K562 (cell line): ENCODE results near the gene FAM200B. TPM values are rescaled to one million over a fixed set of nuclear protein-coding genes. Genes with fewer than 3 reads are reported as not detected.

Source experiments
- ADNP ChIP-seq: fragments of 200-800 bp; sonication (Bioruptor generic); IDR thresholded peaks from 2 replicates; pipeline ENCODE4 v1.6.1; 2016; ENCODE audit warnings: missing genetic modification characterization, missing compliant biosample characterization
- ARID3B ChIP-seq: fragments of 250-450 bp; sonication (Bioruptor Pico); IDR thresholded peaks from 2 replicates; pipeline ENCODE4 v1.4.0; 2020; ENCODE audit warnings: borderline replicate concordance
- BRF1 ChIP-seq: IDR thresholded peaks from 3 replicates; pipeline ENCODE4 v1.6.1; 2011; ENCODE audit warnings: borderline replicate concordance, mild to moderate bottlenecking; ENCODE audit not compliant: insufficient read length; ENCODE audit errors: extremely low read depth
- DNMT1 ChIP-seq: fragments of 450-650 bp; IDR thresholded peaks from 2 replicates; pipeline ENCODE4 v1.6.1; 2016; ENCODE audit warnings: antibody characterized with exemption, mild to moderate bottlenecking
- FOXP1 ChIP-seq: sonication (generic); formaldehyde crosslinking; IDR thresholded peaks from 2 replicates; pipeline ENCODE4 v1.8.0; 2022; ENCODE audit warnings: mild to moderate bottlenecking, missing genetic modification reagents
- ID3 ChIP-seq, 2 experiments: fragments of 250-450 bp in 1 of 2; fragments of 450-650 bp in 1 of 2; sonication (Bioruptor Pico) in 1 of 2; IDR thresholded peaks; 2 replicates each; pipeline versions ENCODE4 v1.6.1 to v1.8.0; 2016 to 2021; ENCODE audit warnings: mild to moderate bottlenecking in 2 of 2, moderate library complexity in 2 of 2, missing compliant biosample characterization in 1 of 2, missing genetic modification characterization in 1 of 2
- KAT8 ChIP-seq: fragments of 450-650 bp; IDR thresholded peaks from 2 replicates; pipeline ENCODE4 v1.6.1; 2016; ENCODE audit warnings: low read depth, mild to moderate bottlenecking
- PPARD ChIP-seq: fragments of 250-450 bp; sonication (Bioruptor Pico); IDR thresholded peaks from 2 replicates; pipeline ENCODE4 v1.8.0; 2022; ENCODE audit warnings: inconsistent platforms, mild to moderate bottlenecking, moderate library complexity
- RBBP5 ChIP-seq: fragments of 200-600 bp; sonication (generic); IDR thresholded peaks from 2 replicates; pipeline ENCODE4 v1.6.1; 2012; ENCODE audit warnings: borderline replicate concordance, mild to moderate bottlenecking, low read length, control low read depth, inconsistent platforms; ENCODE audit not compliant: insufficient read depth, poor library complexity, severe bottlenecking
- SAP30 ChIP-seq: fragments of 200-600 bp; sonication (generic); IDR thresholded peaks from 2 replicates; pipeline ENCODE4 v1.6.1; 2012; ENCODE audit warnings: borderline replicate concordance, low read depth, mild to moderate bottlenecking, moderate library complexity, low read length, control low read depth, inconsistent platforms; ENCODE audit not compliant: insufficient read depth, poor library complexity, severe bottlenecking
- SIRT6 ChIP-seq: IDR thresholded peaks from one replicate; pipeline ENCODE4 v1.6.1; 2012; ENCODE audit warnings: low read depth, mild to moderate bottlenecking, control low read depth, inconsistent platforms, low read length, moderate library complexity
- SMARCA4 ChIP-seq: fragments of 450-650 bp; IDR thresholded peaks from 2 replicates; pipeline ENCODE4 v1.6.1; 2016
- STAT5A ChIP-seq: IDR thresholded peaks from 2 replicates; pipeline ENCODE4 v1.6.1; 2012; ENCODE audit warnings: low read length, inconsistent platforms, borderline replicate concordance
- SUPT5H ChIP-seq: fragments of 450-650 bp; IDR thresholded peaks from 2 replicates; pipeline ENCODE4 v1.6.1; 2016
- TEAD4 ChIP-seq, 2 experiments: sonication (generic) in 1 of 2; formaldehyde crosslinking in 1 of 2; IDR thresholded peaks; 2 replicates each; pipeline versions ENCODE4 v1.6.1 to v1.8.0; 2012 to 2022; ENCODE audit warnings: borderline replicate concordance in 1 of 2, inconsistent platforms in 1 of 2, low read length in 1 of 2, mild to moderate bottlenecking in 1 of 2, missing genetic modification reagents in 1 of 2
- ZBTB8A ChIP-seq: fragments of 450-650 bp; IDR thresholded peaks from 2 replicates; pipeline ENCODE4 v1.6.1; 2018; ENCODE audit warnings: mild to moderate bottlenecking, moderate library complexity; ENCODE audit not compliant: partially characterized antibody
- ZNF23 ChIP-seq: fragments of 250-450 bp; sonication (Bioruptor Pico); IDR thresholded peaks from 2 replicates; pipeline ENCODE4 v1.4.0; 2020; ENCODE audit warnings: mild to moderate bottlenecking
- ZNF583 ChIP-seq: fragments of 250-450 bp; sonication (Bioruptor Pico); IDR thresholded peaks from 2 replicates; pipeline ENCODE4 v1.4.0; 2020
- ZNF77 ChIP-seq: fragments of 250-450 bp; sonication (Bioruptor Pico); IDR thresholded peaks from 2 replicates; pipeline ENCODE4 v1.5.0; 2020
- polyA plus RNA-seq, 8 experiments: library from polyadenylated mRNA; depleted of rRNA in 4 of 8; stranded (reverse) in 5 of 8; unstranded in 3 of 8; fragments of >200 nt; fragmentation: Nextera tagmentation in 2 of 8; fragmentation: Illumina TruSeq in 1 of 8; extraction: Ambion mirVana in 2 of 8; extraction: Trizol in 1 of 8; gene quantifications; 2 replicates each; pipeline versions ENCODE4 v1.2.1 to v1.2.3, GENCODE V29; 2011 to 2014; ENCODE audit warnings: inconsistent platforms in 1 of 8, missing spikeins in 1 of 8
- total RNA-seq, 7 experiments: library from RNA; depleted of rRNA in 6 of 7; stranded (reverse); fragments of >200 nt in 6 of 7; fragmentation: Illumina TruSeq in 2 of 7; extraction: Trizol in 2 of 7; gene quantifications; 2 replicates each; pipeline versions ENCODE4 v1.2.1 to v1.2.3, GENCODE V29; 2011 to 2021; ENCODE audit warnings: low replicate concordance in 1 of 7

FAM200B gene
- total and polyA plus RNA-seq, 9 of the 15 experiments (the other 6 are each of a cell fraction or from before 2014, with no cell fraction given) = 17.4 to 48.0 (median 25.5) TPM

- TF ChIP-seq SIRT6 = no peak
- peak; percentile 93 for TF ChIP-seq SUPT5H
- TF ChIP-seq FOXP1 = 0 out of 2 replicates have a peak, but pooled peaks have one; percentile 65
- TF ChIP-seq ADNP (tag) = no peak
- TF ChIP-seq PPARD = no peak
- TF ChIP-seq DNMT1 = no peak
- TF ChIP-seq ZBTB8A = no peak
- no peak for TF ChIP-seq ZNF77
- TF ChIP-seq SMARCA4 = no peak; the same call in 1 of the 2 replicates
- TF ChIP-seq ARID3B (CRISPR knock-in tag) = no peak
- no peak for TF ChIP-seq BRF1
- 0 out of 2 replicates have a peak, but pooled peaks have one; percentile 26 for TF ChIP-seq ZNF583 (CRISPR knock-in tag)
- TF ChIP-seq KAT8 = no peak
- no peak; the same call in none of the 2 replicates for TF ChIP-seq TEAD4 (IDR thresholded peaks at IDR 0.05; ENCODE audit: low read length)
- TF ChIP-seq TEAD4 (CRISPR knock-in tag; IDR thresholded peaks at IDR 0.05; ENCODE audit: borderline replicate concordance) = 0 out of 2 replicates have a peak, but pooled peaks have one; percentile 65
- no peak for TF ChIP-seq ZNF23 (CRISPR knock-in tag)
- TF ChIP-seq SAP30 = peak; percentile 97
- no peak; the same call in 1 of the 2 replicates for TF ChIP-seq STAT5A
- peak; percentile 89 for TF ChIP-seq RBBP5
- TF ChIP-seq ID3 (CRISPR knock-in tag; IDR thresholded peaks at IDR 0.05) = no peak
- TF ChIP-seq ID3 (tag; IDR thresholded peaks at IDR 0.05) = no peak
Observed at GRCh38 chr4:15681372-15682241, at the start of gene FAM200B (continued).
